ENCODE measurements around the gene C10orf53.
"Not testable (repeated sequence)": the region's sequence is repeated elsewhere in the genome, so short reads cannot be mapped to it uniquely, and the experiment has no call there.

The C10orf53 gene

GRCh38 chr10:49688920-49689319 lies 9.5 kb downstream of the C10orf53 start:
- DNase-seq, result no peak

DNA sequence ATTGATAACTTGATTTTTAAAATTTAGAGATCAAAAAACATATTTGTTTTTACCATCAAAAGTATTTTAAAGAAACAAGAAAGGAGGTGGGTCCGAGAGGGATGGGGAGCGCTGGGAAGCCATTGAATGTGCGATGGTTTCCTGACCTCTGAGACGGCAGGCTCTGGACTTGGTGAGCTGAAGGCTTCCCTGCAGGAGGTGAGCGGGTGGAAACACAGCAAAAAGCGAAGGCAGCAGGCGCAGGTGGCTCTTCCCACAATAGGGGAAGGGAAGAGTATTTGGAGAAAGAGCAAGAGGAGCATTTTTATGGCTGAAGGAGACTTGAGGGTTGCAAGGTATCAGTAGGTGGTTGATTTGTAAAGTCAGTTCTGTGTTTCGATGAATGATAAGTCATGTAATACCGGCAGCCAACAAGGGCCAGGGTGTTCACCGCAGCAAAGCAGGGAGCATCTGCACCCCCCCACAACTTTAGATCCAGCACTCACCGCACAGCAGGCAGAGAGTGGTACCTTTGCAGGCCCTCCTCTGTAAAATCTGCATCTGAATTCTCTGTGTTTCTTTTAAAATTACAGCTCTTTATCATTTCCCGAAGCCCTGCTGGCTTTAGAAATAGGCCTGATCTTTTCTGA lies 10.5 kb downstream of the C10orf53 start:
- DNase-seq, result no peak

DNA sequence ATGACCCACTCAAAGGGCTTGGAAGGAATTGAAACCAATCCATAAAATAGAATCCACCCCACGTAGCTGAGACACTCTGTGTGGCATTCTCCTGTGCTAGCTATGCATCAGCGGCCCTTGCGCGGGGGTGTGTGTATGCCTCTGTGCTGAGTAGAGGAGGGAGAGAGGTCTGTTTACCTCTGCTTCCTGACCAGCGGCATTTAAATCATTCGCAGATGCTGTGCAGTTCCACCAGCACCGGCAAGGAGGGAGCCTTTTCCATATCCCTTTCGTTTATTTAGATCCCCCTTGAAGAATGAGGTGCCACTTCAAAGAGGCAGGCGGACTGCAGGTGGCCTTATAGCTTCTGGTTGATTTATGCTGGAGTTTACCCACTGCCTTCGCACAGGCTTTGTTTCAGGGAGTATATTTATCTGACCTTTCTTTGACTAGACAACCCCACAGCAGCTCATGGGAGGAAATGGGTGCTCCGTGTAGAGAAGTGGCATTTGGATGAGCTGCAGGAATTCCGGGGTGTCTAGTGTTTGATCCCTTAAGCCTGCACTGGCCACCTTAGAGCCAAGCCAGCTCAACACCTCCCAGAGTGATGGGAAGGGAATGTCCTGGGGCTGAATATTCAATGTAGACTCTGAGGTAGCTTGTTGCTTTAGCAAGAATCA lies 11.4 kb downstream of the C10orf53 start:
- DNase-seq, result no peak

- DNase-seq, result no peak
Observed at GRCh38 chr10:49691588-49691987, 12.1 kb downstream of the C10orf53 start.

- DNase-seq, result no peak
Observed at GRCh38 chr10:49694466-49694865, 15.0 kb downstream of the C10orf53 start.

GRCh38 chr10:49696311-49696710 lies 16.9 kb downstream of the C10orf53 start:
- no peak for DNase-seq

DNA sequence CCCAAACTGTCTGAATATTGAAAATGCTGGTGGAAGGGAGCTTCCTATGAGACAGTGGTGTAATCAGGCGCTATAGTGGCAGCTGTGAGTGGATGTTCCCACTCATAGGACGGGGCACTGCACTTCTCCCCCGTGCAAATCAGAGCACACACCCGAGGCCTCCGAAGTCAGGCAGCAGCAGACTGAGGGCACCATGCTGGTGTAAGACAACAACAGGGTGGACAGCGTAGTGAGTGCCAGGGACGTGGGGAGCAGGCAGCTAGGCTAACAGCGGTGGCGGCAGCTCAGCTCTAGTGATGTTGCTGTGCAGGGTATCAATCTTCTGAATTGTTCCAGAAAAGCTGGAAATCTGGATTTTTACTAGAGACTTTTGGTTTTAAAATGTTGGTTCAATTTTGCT lies 19.2 kb downstream of the C10orf53 start:
- no peak for DNase-seq

- no peak for DNase-seq
Observed at GRCh38 chr10:49700211-49700610, 20.8 kb downstream of the C10orf53 start.

GRCh38 chr10:49700997-49701396 lies 21.5 kb downstream of the C10orf53 start:
- DNase-seq, result no peak

- DNase-seq, result no peak
Observed at GRCh38 chr10:49707585-49707984, 28.1 kb downstream of the C10orf53 start.

- no peak for DNase-seq
Observed at GRCh38 chr10:49709934-49710333, 30.5 kb downstream of the C10orf53 start.

DNA sequence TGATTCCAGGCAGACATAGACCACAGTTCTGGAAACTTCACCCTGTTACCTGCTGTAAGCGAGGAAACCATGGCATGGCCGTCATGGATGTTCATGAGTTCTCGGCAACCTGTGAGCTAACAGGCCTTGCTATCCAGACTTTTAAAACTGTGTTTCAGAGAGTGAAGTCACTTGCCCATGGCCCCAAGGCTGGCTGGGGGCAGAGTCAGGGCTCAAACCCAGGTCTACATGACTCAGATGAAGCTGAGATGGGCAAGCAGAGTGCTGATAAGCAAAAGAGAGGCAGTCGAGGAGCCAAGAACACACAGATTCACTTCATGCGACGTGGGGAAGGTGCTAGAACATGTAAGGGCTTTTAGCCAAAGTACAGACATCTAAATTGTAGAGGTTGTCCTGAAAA lies 31.5 kb downstream of the C10orf53 start:
- DNase-seq, result no peak

DNA sequence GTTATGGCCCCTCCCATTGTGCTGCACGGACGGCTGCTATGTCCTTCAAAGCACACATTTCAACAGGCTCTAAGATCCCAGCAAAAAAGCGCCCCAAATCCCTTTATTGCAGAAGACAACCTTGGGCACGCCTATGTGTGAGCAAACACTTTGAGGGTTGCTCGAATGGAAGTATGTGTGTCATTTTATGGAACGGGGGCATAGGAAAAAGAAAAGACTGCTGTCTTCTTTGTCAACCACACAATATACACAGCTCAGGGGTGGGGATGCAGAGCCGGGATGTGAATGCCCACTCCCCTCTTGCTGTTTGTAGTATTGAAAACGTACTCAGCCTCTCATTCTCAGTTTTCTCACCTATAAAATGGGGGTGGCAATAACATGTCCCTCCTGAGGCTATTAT lies 32.0 kb downstream of the C10orf53 start:
- DNase-seq, result no peak

- DNase-seq, result no peak
Observed at GRCh38 chr10:49713266-49713665, 33.8 kb downstream of the C10orf53 start.

- not testable (repeated sequence) for DNase-seq
Observed at GRCh38 chr10:49715157-49715556, 35.7 kb downstream of the C10orf53 start.

DNA sequence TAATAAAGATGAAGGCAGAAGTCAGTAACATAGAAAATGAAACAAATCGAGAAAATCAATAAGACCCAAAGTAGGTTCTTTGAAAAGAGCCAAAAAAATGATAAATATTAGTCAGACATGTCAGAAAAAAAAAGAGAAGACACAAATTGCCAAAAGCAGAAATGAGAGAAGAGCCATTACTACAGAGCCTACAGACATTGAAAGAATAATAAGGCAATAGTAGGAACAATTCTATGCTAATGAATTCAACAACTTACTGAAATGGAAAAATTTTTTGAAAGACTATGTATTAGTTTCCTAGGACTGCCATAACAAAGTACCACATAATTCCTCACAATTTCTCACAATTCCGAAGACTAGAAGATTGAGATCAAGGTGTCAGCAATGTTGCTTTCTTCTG lies 47.1 kb downstream of the C10orf53 start:
- no peak for DNase-seq

- no peak for DNase-seq
Observed at GRCh38 chr10:49733866-49734265, 54.4 kb downstream of the C10orf53 start.

GRCh38 chr10:49734676-49735075 lies 55.2 kb downstream of the C10orf53 start:
- no peak for DNase-seq

DNA sequence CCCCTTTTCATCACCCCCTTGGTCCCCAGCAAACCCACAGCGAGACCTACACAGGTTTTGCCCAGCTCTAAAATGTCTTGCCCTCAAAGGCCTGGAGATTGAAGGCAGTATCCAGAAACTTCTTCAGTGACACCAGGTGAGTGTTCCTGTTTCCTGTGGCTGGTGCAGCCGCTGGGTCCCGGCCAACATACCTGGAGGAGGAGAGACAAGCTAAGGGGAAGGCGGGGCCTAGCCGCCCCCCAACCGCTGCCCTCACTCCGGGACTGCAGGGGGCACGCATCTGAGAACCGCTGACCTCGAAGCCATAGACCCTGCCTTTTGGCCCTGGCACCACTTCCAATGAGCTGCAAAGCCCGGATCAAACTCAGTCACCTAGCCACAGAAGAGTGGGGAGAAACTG lies 55.7 kb downstream of the C10orf53 start:
- no peak for DNase-seq

- no peak for DNase-seq
Observed at GRCh38 chr10:49735848-49736563, 56.6 kb downstream of the C10orf53 start.

- no peak for DNase-seq
Observed at GRCh38 chr10:49736564-49737113, 57.2 kb downstream of the C10orf53 start.

DNA sequence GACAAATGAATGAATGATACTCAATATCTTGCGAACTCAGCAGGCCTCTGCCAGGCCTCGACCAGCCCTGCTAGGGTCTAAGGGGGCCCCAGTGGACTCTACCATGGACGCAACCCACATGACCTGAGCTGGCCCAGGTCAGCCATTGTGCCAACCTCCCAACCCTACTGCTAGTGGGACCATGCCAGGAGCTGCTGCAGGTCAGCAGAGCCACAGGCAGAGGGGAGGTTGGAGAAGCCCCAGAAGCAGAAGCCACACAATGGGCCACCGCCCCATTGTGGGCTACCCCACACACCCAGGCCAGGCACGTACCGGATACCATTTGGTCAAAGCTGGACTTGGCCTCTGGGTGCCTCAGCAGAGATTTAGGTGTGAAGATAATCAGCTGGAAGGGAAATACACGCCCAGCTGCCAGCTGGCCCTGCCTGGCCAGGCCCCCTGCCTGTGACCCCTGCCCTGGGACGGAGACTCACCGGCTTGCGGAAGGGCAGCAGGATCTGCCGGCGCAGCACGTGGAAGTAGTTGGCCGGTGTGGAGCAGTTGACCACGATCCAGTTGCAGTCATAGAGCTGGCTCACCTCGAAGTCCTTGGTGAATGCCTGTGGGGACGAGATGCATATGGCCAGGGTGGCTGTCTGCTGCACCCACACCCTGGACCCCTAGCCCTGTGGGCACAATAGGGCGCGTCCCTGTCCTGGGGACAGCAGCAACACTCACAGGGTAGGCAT lies 58.2 kb downstream of the C10orf53 start:
- no peak for DNase-seq
